ENCODE results near the gene ROR2.
"Not testable (repeated sequence)": the region's sequence is repeated elsewhere in the genome, so short reads cannot be mapped to it uniquely, and the experiment has no call there.

- not testable (repeated sequence) for TF ChIP-seq HDAC2 (IDR thresholded peaks at IDR 0.05; ENCODE audit: borderline replicate concordance in 1 of 2, low read depth in 2 of 2, low read length in 2 of 2); POLR2AphosphoS5 (IDR thresholded peaks at IDR 0.05; ENCODE audit: low read depth, low read length); CTCF (IDR thresholded peaks at IDR 0.05; ENCODE audit: control extremely low read depth in 1 of 3, insufficient read depth in 1 of 3, low read depth in 1 of 3, low read length in 3 of 3); YY1 (IDR thresholded peaks at IDR 0.05; ENCODE audit: low read depth, low read length); NANOG (IDR thresholded peaks at IDR 0.05; ENCODE audit: insufficient read depth, low read depth, low read length, poor library complexity, severe bottlenecking)
These were observed 40.8 kb downstream of the ROR2 start for GRCh38 chr9:91909256-91909655.

Data from H1 (cell line).